ENCODE measurements around the gene SLC14A1.

Gene SLC14A1

GRCh38 chr18:45793264-45793965 lies 69.4 kb downstream of the SLC14A1 start:
- DNase-seq (ENCODE audit: low read depth in 2 of 2), result no peak

- no peak for DNase-seq (ENCODE audit: low read depth in 2 of 2)
These were observed 77.5 kb downstream of the SLC14A1 start for GRCh38 chr18:45801416-45802004.
